HepG2 (cell line): Measurements from ENCODE around the gene USP24. TPM values are rescaled to one million over a fixed set of nuclear protein-coding genes. Genes with fewer than 3 reads are reported as not detected.

Experiments
- ATAC-seq: fragments of 200-7000 bp; cut with Tn5 transposase; 3 replicates; pipeline ENCODE4 v1.9.1; 2020; ENCODE audit warnings: mild to moderate bottlenecking, moderate library complexity
- BruUV-seq: library from RNA; stranded (reverse); fragments of 400-500 nt; replicated peaks from 2 replicates; lab custom pipeline; 2021; lab: Mats Ljungman, UMichigan
- CTCF ChIA-PET: fragments of 300-600 bp; formaldehyde crosslinking; extraction: SDS; loops from one replicate; lab custom pipeline; 2021; ENCODE audit warnings: low total read pairs, inconsistent platforms, low intra/inter-chr PET ratio; lab: Yijun Ruan, JAX
- POLR2A ChIA-PET: fragments of 350-600 bp; sonication (Branson Sonifier 250); formaldehyde crosslinking; loops from one replicate; lab custom pipeline; 2020; ENCODE audit warnings: antibody characterized with exemption, inconsistent platforms; lab: Yijun Ruan, JAX
- DNase-seq: peaks from one replicate; pipeline ENCODE4 v3.0.0-alpha.2; 2015; ENCODE audit warnings: low spot score
- FAIRE-seq: peaks from 3 replicates; lab custom pipeline; 2011; peaks lifted over from hg19 to GRCh38; lab: Jason Lieb, UNC
- H2AFZ ChIP-seq: one replicate; pipeline ENCODE4 v1.6.1; 2011; ENCODE audit warnings: low read length, inconsistent platforms
- H3K27ac ChIP-seq: fragments of 300-600 bp; 3 replicates; pipeline ENCODE4 v1.8.0; 2011; ENCODE audit warnings: mixed run types, mild to moderate bottlenecking, mixed read lengths, low read length, inconsistent platforms; ENCODE audit not compliant: insufficient read depth; ENCODE audit errors: extremely low read length
- H3K27me3 ChIP-seq, 2 experiments: fragments of 200-600 bp in 1 of 2; 2 replicates in 1 of 2; 3 replicates in 1 of 2; pipeline versions ENCODE4 v1.6.0 to v1.8.0; 2011; ENCODE audit warnings: low read length in 2 of 2, mild to moderate bottlenecking in 2 of 2, moderate library complexity in 2 of 2, inconsistent platforms in 1 of 2; ENCODE audit not compliant: insufficient read depth in 2 of 2, control insufficient read depth in 1 of 2
- H3K36me3 ChIP-seq, 2 experiments: fragments of 200-600 bp in 1 of 2; replicated peaks in 1 of 2; 2 replicates in 1 of 2; 3 replicates in 1 of 2; pipeline versions ENCODE4 v1.5.1 to v1.8.0; 2011; ENCODE audit warnings: low read length in 2 of 2, inconsistent platforms in 1 of 2; ENCODE audit not compliant: insufficient read depth in 2 of 2, control insufficient read depth in 1 of 2
- H3K4me1 ChIP-seq: 2 replicates; pipeline ENCODE4 v1.5.1; 2012; ENCODE audit warnings: low read length, inconsistent platforms; ENCODE audit not compliant: insufficient read depth
- H3K4me2 ChIP-seq: 2 replicates; pipeline ENCODE4 v1.6.0; 2011; ENCODE audit warnings: low read depth, low read length, inconsistent platforms
- H3K4me3 ChIP-seq, 3 experiments: fragments of 200-600 bp in 1 of 3; sonication (generic), shearing (Covaris generic) in 1 of 3; replicated peaks in 1 of 3; 2 replicates each; pipeline ENCODE4 v1.5.1; 2011 to 2016; ENCODE audit warnings: low read length in 3 of 3, inconsistent platforms in 2 of 3, low read depth in 2 of 3, mild to moderate bottlenecking in 2 of 3, control low read depth in 1 of 3, mixed read lengths in 1 of 3; ENCODE audit not compliant: insufficient read depth in 1 of 3
- H3K79me2 ChIP-seq: one replicate; pipeline ENCODE4 v1.6.1; 2011; ENCODE audit warnings: low read length, inconsistent platforms; ENCODE audit not compliant: insufficient read depth
- H3K9ac ChIP-seq: 2 replicates; pipeline ENCODE4 v1.6.0; 2011; ENCODE audit warnings: mild to moderate bottlenecking, low read depth, low read length, inconsistent platforms; ENCODE audit not compliant: insufficient read depth
- H3K9me3 ChIP-seq: 2 replicates; pipeline ENCODE4 v1.5.1; 2012; ENCODE audit warnings: mild to moderate bottlenecking, low read length
- H4K20me1 ChIP-seq: 2 replicates; pipeline ENCODE4 v1.6.0; 2011; ENCODE audit warnings: inconsistent platforms, mild to moderate bottlenecking, low read length, moderate library complexity; ENCODE audit not compliant: insufficient read depth
- ATF1 ChIP-seq: IDR thresholded peaks from 2 replicates; pipeline ENCODE4 v1.6.1; 2016; ENCODE audit warnings: mild to moderate bottlenecking, control low read depth
- DNMT1 ChIP-seq: sonication (generic); formaldehyde crosslinking; IDR thresholded peaks from 2 replicates; pipeline ENCODE4 v1.5.1; 2020; ENCODE audit warnings: mild to moderate bottlenecking, missing genetic modification reagents
- HMGA1 ChIP-seq: sonication (generic); formaldehyde crosslinking; conservative IDR thresholded peaks from 2 replicates; pipeline ENCODE4 v1.4.0; 2020; ENCODE audit warnings: missing genetic modification reagents
- KDM5B ChIP-seq: sonication (generic); formaldehyde crosslinking; IDR thresholded peaks from 2 replicates; pipeline ENCODE4 v1.4.0; 2020; ENCODE audit warnings: missing genetic modification reagents, mild to moderate bottlenecking, borderline replicate concordance
- NFE2 ChIP-seq: sonication (generic); formaldehyde crosslinking; IDR thresholded peaks from 2 replicates; pipeline ENCODE4 v1.4.0; 2020; ENCODE audit warnings: missing genetic modification reagents
- PCBP2 ChIP-seq: fragments of 200-400 bp; formaldehyde crosslinking; optimal IDR thresholded peaks from 2 replicates; pipeline ENCODE3; 2018; ENCODE audit warnings: low read length, low read depth; ENCODE audit not compliant: poor library complexity, severe bottlenecking
- POLR2AphosphoS2 ChIP-seq: IDR thresholded peaks from 2 replicates; pipeline ENCODE4 v1.6.1; 2011; ENCODE audit warnings: low read depth, low read length, improper control_type of control experiment
- RBAK ChIP-seq: sonication (generic); formaldehyde crosslinking; IDR thresholded peaks from 2 replicates; pipeline ENCODE4 v1.5.1; 2020; ENCODE audit warnings: mild to moderate bottlenecking, missing genetic modification reagents
- SALL1 ChIP-seq: sonication (generic); formaldehyde crosslinking; IDR thresholded peaks from 2 replicates; pipeline ENCODE4 v1.8.0; 2022; ENCODE audit warnings: mild to moderate bottlenecking, missing genetic modification reagents
- SIN3A ChIP-seq: IDR thresholded peaks from 2 replicates; pipeline ENCODE4 v1.6.1; 2011; ENCODE audit warnings: low read depth, mild to moderate bottlenecking, control low read depth, low read length, borderline replicate concordance
- THAP7 ChIP-seq: sonication (generic); formaldehyde crosslinking; IDR thresholded peaks from 2 replicates; pipeline ENCODE4 v1.8.1; 2023; ENCODE audit warnings: mild to moderate bottlenecking, missing genetic modification reagents
- UBTF ChIP-seq: sonication (generic); formaldehyde crosslinking; IDR thresholded peaks from 2 replicates; pipeline ENCODE4 v1.4.0; 2020; ENCODE audit warnings: mild to moderate bottlenecking, missing genetic modification reagents
- YEATS4 ChIP-seq: sonication (generic); formaldehyde crosslinking; IDR thresholded peaks from 2 replicates; pipeline ENCODE4 v1.4.0; 2020; ENCODE audit warnings: missing genetic modification reagents, borderline replicate concordance
- ZBTB3 ChIP-seq: sonication (generic); formaldehyde crosslinking; IDR thresholded peaks from 2 replicates; pipeline ENCODE4 v1.4.0; 2020; ENCODE audit warnings: low read depth, mild to moderate bottlenecking, moderate library complexity, missing genetic modification reagents, borderline replicate concordance
- ZNF383 ChIP-seq: sonication (generic); formaldehyde crosslinking; IDR thresholded peaks from 2 replicates; pipeline ENCODE4 v1.4.0; 2020; ENCODE audit warnings: missing genetic modification reagents, mild to moderate bottlenecking, borderline replicate concordance
- ZNF430 ChIP-seq: sonication (generic); formaldehyde crosslinking; IDR thresholded peaks from 2 replicates; pipeline ENCODE4 v1.9.0; 2021; ENCODE audit warnings: mild to moderate bottlenecking, missing genetic modification reagents
- ZNF572 ChIP-seq: sonication (generic); formaldehyde crosslinking; IDR thresholded peaks from 2 replicates; pipeline ENCODE4 v1.5.1; 2020; ENCODE audit warnings: mild to moderate bottlenecking, missing genetic modification reagents
- WGBS: methylation state at CpG from one replicate; pipeline ENCODE4 v1.1.6; 2017; ENCODE audit warnings: low lambda C conversion rate; 5-methylcytosine and 5-hydroxymethylcytosine counted together
- in situ Hi-C: cut with HindIII; loops from 2 replicates; pipeline ENCODE4 v1.10.0; 2017; ENCODE audit warnings: low pct_unique_long_range_greater_than_20kb; ENCODE audit not compliant: extremely low pct_ligation_motif_present
- intact Hi-C: fragments of 100-400 bp; cut with micrococcal nuclease; formaldehyde crosslinking; loops from one replicate; pipeline ENCODE4 v1.10.0; 2022; ENCODE audit not compliant: unreplicated experiment
- polyA plus RNA-seq, 8 experiments: library from polyadenylated mRNA; depleted of rRNA in 3 of 8; stranded (reverse) in 7 of 8; unstranded in 1 of 8; fragments of >200 nt; fragmentation: Illumina TruSeq in 4 of 8; extraction: Trizol in 4 of 8; gene quantifications; 2 replicates each; pipeline versions ENCODE4 v1.2.1 to v1.2.3, GENCODE V29; 2011 to 2016; ENCODE audit warnings: low read depth in 4 of 8, missing spikeins in 1 of 8, mixed read lengths in 1 of 8; ENCODE audit not compliant: insufficient read depth in 1 of 8
- total RNA-seq, 5 experiments: library from RNA; depleted of rRNA; stranded (reverse); fragments of >200 nt; fragmentation: Illumina TruSeq; extraction: Trizol; gene quantifications; 2 replicates each; pipeline ENCODE4 v1.2.3, GENCODE V29; 2016; ENCODE audit warnings: low read depth in 1 of 5

Gene USP24
- total and polyA plus RNA-seq, 2 of the 13 experiments (the other 11 are each of a cell fraction or from before 2014, with no cell fraction given), result 18.8 to 47.6 TPM

- no peaks in the 10 kb centered on the region for H3K79me2 ChIP-seq
- FAIRE-seq, result no peak
- H2AFZ ChIP-seq, result no peak overlapping the region
- H4K20me1 ChIP-seq, result no peaks in the 10 kb centered on the region; the same call in 1 of the 2 replicates
- in situ Hi-C loops, result loop anchor here (5.0 kb wide), 1 partner anchor 137 kb away; no protein-coding TSS in a partner anchor
- no TSS peak for BruUV-seq
- no peak overlapping the region for H3K27ac ChIP-seq
- no peak for ATAC-seq
- H3K4me1 ChIP-seq, result no peaks in the 10 kb centered on the region
- TF ChIP-seq SIN3A, result no peak
- TF ChIP-seq ATF1, result no peak
- TF ChIP-seq SALL1 (CRISPR knock-in tag), result no peak
- no peak for TF ChIP-seq KDM5B (CRISPR knock-in tag)
- no peak for TF ChIP-seq ZNF430
- TF ChIP-seq NFE2 (CRISPR knock-in tag), result no peak
- H3K4me2 ChIP-seq, result no peak overlapping the region
- no peak for DNase-seq
- ChIA-PET POLR2A (no interaction called here), CTCF (interaction anchor here (1.4 to 3.7 kb wide), 2 partner anchors 137 to 198 kb away, joined by 4 to 46 read pairs; no protein-coding TSS in a partner anchor)
- H3K36me3 ChIP-seq, result peaks cover 24 to 80% of the 10 kb centered on the region in 2 experiments
- H3K9ac ChIP-seq, result no peak overlapping the region
- intact Hi-C loops, result loop anchor here (1.0 to 5.0 kb wide), 2 partner anchors 137 to 197 kb away; no protein-coding TSS in a partner anchor
- H3K4me3 ChIP-seq, result no peak overlapping the region
- no peaks in the 10 kb centered on the region for H3K27me3 ChIP-seq
- no peaks in the 10 kb centered on the region for H3K9me3 ChIP-seq
- WGBS, result 97% methylated on average over 2 of the region's 2 CpGs
Observed at GRCh38 chr1:55140137-55140536, 75.0 kb downstream of the USP24 start.

- Histone ChIP-seq H3K27me3 (no peaks in the 10 kb centered on the region), H3K36me3 (peaks cover 26 to 83% of the 10 kb centered on the region in 2 experiments), H3K9ac (no peak overlapping the region), H3K27ac (no peak overlapping the region), H3K79me2 (no peaks in the 10 kb centered on the region), H2AFZ (no peak overlapping the region), H3K4me2 (no peak overlapping the region), H3K9me3 (no peaks in the 10 kb centered on the region), H4K20me1 (no peaks in the 10 kb centered on the region; the same call in 1 of the 2 replicates), H3K4me3 (no peak overlapping the region), H3K4me1 (no peaks in the 10 kb centered on the region)
- WGBS, result 96% methylated on average over 2 of the region's 2 CpGs
- ChIA-PET CTCF (interaction anchor here (3.7 kb wide), 1 partner anchor 139 kb away, joined by 46 read pairs; no protein-coding TSS in a partner anchor), POLR2A (no interaction called here)
- ATAC-seq, result no peak
- in situ Hi-C loops (no loop called here), intact Hi-C loops (loop anchor here (10.0 kb wide), 1 partner anchor 54 kb away; no protein-coding TSS in a partner anchor)
- no peak for FAIRE-seq
- no peak for DNase-seq
- BruUV-seq, result no TSS peak
- no peak for TF ChIP-seq DNMT1
- no peak for TF ChIP-seq POLR2AphosphoS2
- no peak for TF ChIP-seq ZBTB3 (CRISPR knock-in tag)
- no peak for TF ChIP-seq RBAK
- no peak for TF ChIP-seq ZNF572 (CRISPR knock-in tag)
- TF ChIP-seq ZNF383, result no peak
- no peak for TF ChIP-seq YEATS4
- no peak for TF ChIP-seq UBTF (CRISPR knock-in tag)
- no peak for TF ChIP-seq THAP7 (CRISPR knock-in tag)
- no peak for TF ChIP-seq PCBP2
- no peak for TF ChIP-seq HMGA1 (CRISPR knock-in tag)
Observed at GRCh38 chr1:55138823-55139222, 76.3 kb downstream of the USP24 start.
